ENCODE measurements around the gene ANTXRL.
"Not testable (repeated sequence)": the region's sequence is repeated elsewhere in the genome, so short reads cannot be mapped to it uniquely, and the experiment has no call there.

ANTXRL gene

GRCh38 chr10:46291817-46292572 lies 5.2 kb downstream of the ANTXRL start:
- DNase-seq: no peak
- TF ChIP-seq POLR2A (IDR thresholded peaks at IDR 0.05; ENCODE audit: low read length) (no peak), GATA1 (IDR thresholded peaks at IDR 0.05; ENCODE audit: low read depth, low read length) (no peak)

- no peak for TF ChIP-seq GATA1 (IDR thresholded peaks at IDR 0.05; ENCODE audit: low read depth, low read length)
- no peak for TF ChIP-seq POLR2A (IDR thresholded peaks at IDR 0.05; ENCODE audit: low read length)
- DNase-seq: no peak
These were observed 5.8 kb downstream of the ANTXRL start for GRCh38 chr10:46292573-46293023.

GRCh38 chr10:46293228-46293627 lies 6.4 kb downstream of the ANTXRL start:
- TF ChIP-seq GATA1 (IDR thresholded peaks at IDR 0.05; ENCODE audit: low read depth, low read length) (no peak), POLR2A (IDR thresholded peaks at IDR 0.05; ENCODE audit: low read length) (no peak)
- no peak for DNase-seq

GRCh38 chr10:46293832-46294640 lies 7.2 kb downstream of the ANTXRL start:
- DNase-seq: peak in 1 of 2 experiments; percentile 31
- no peak for TF ChIP-seq GATA1 (IDR thresholded peaks at IDR 0.05; ENCODE audit: low read depth, low read length)
- TF ChIP-seq POLR2A (IDR thresholded peaks at IDR 0.05; ENCODE audit: low read length): no peak

GRCh38 chr10:46294641-46295220 lies 7.9 kb downstream of the ANTXRL start:
- no peak for DNase-seq
- no peak for TF ChIP-seq GATA1 (IDR thresholded peaks at IDR 0.05; ENCODE audit: low read depth, low read length)
- TF ChIP-seq POLR2A (IDR thresholded peaks at IDR 0.05; ENCODE audit: low read length): no peak

- DNase-seq: not testable (repeated sequence)
These were observed 8.7 kb downstream of the ANTXRL start for GRCh38 chr10:46295350-46296010.

- DNase-seq: not testable (repeated sequence)
These were observed 9.3 kb downstream of the ANTXRL start for GRCh38 chr10:46296086-46296485.

- no peak for DNase-seq
- TF ChIP-seq GATA1 (IDR thresholded peaks at IDR 0.05; ENCODE audit: low read depth, low read length) (no peak), POLR2A (IDR thresholded peaks at IDR 0.05; ENCODE audit: low read length) (no peak)
These were observed 9.9 kb downstream of the ANTXRL start for GRCh38 chr10:46296641-46297141.

GRCh38 chr10:46297406-46298204 lies 10.8 kb downstream of the ANTXRL start:
- no peak for DNase-seq

GRCh38 chr10:46298477-46299285 lies 11.9 kb downstream of the ANTXRL start:
- TF ChIP-seq GATA1 (IDR thresholded peaks at IDR 0.05; ENCODE audit: low read depth, low read length) (no peak), POLR2A (IDR thresholded peaks at IDR 0.05; ENCODE audit: low read length) (no peak)
- DNase-seq: no peak

More at GRCh38 chr10:46297406-46298204, 10.8 kb downstream of the ANTXRL start:
- TF ChIP-seq GATA1 (IDR thresholded peaks at IDR 0.05; ENCODE audit: low read depth, low read length) (no peak), POLR2A (IDR thresholded peaks at IDR 0.05; ENCODE audit: low read length) (no peak)

- no peak for DNase-seq
- TF ChIP-seq POLR2A (IDR thresholded peaks at IDR 0.05; ENCODE audit: low read length): no peak
- TF ChIP-seq GATA1 (IDR thresholded peaks at IDR 0.05; ENCODE audit: low read depth, low read length): no peak
These were observed 12.4 kb downstream of the ANTXRL start for GRCh38 chr10:46299286-46299535.

GRCh38 chr10:46299536-46300369 lies 13.0 kb downstream of the ANTXRL start:
- no peak for DNase-seq
- no peak for TF ChIP-seq GATA1 (IDR thresholded peaks at IDR 0.05; ENCODE audit: low read depth, low read length)
- no peak for TF ChIP-seq POLR2A (IDR thresholded peaks at IDR 0.05; ENCODE audit: low read length)

GRCh38 chr10:46300370-46300711 lies 13.5 kb downstream of the ANTXRL start:
- DNase-seq: not testable (repeated sequence)
